GM23338 (cell line): ENCODE results near the gene TMC1.

Source experiments
- EZH2 ChIP-seq: fragments of 200-600 bp; sonication (generic); IDR thresholded peaks from one replicate; pipeline ENCODE4 v1.8.0; 2017; ENCODE audit warnings: antibody characterized with exemption, mild to moderate bottlenecking, low read depth; ENCODE audit not compliant: unreplicated experiment
- EZH2phosphoT487 ChIP-seq: fragments of 200-600 bp; sonication (generic); IDR thresholded peaks from one replicate; pipeline ENCODE4 v1.8.1; 2018; ENCODE audit warnings: antibody characterized with exemption; ENCODE audit not compliant: unreplicated experiment
- POLR2AphosphoS5 ChIP-seq: IDR thresholded peaks from 2 replicates; pipeline ENCODE4 v1.6.1; 2016; ENCODE audit warnings: antibody characterized with exemption, low read depth
- ZNF114 ChIP-seq: fragments of 250-450 bp; sonication (Bioruptor Pico); IDR thresholded peaks from 2 replicates; pipeline ENCODE4 v1.5.0; 2020; ENCODE audit warnings: mild to moderate bottlenecking, moderate library complexity
- TF ChIP-seq, protein P1 (sequence below), 2 experiments: fragments of 200-600 bp in 1 of 2; sonication (generic) in 1 of 2; conservative IDR thresholded peaks; 2 replicates each; pipeline versions ENCODE4 v1.5.1 to v1.6.1; 2016 to 2017; ENCODE audit warnings: antibody characterized with exemption in 2 of 2, low read depth in 2 of 2, mild to moderate bottlenecking in 2 of 2, moderate library complexity in 1 of 2
- TF ChIP-seq, protein P2 (sequence below): IDR thresholded peaks from one replicate; pipeline ENCODE4 v1.6.1; 2018; ENCODE audit warnings: antibody characterized with exemption; ENCODE audit not compliant: unreplicated experiment

DNA sequence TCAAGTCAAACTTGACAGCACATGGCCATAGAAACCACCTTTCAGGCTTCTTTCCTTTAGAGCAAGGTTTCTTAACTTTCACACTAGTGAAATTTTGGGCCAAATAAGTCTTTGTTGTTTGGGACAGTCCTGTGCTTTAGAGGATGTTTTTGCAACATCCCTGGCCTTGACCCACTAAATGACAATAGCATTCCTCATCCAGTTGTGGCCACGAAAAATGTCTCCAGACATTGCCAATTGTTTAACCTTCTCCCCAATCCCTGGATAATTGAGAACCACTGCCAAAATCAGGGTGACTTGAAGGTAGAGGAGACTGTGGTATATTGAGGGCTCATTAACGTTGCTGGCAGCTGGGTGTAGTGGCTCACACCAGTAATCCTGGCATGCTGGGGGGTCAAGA lies 359.4 kb downstream of the TMC1 start:
- TF ChIP-seq EZH2 (no peak), POLR2AphosphoS5 (no peak), EZH2phosphoT487 (no peak), ZNF114 (CRISPR knock-in tag) (no peak)
- TF ChIP-seq, protein P1, sequence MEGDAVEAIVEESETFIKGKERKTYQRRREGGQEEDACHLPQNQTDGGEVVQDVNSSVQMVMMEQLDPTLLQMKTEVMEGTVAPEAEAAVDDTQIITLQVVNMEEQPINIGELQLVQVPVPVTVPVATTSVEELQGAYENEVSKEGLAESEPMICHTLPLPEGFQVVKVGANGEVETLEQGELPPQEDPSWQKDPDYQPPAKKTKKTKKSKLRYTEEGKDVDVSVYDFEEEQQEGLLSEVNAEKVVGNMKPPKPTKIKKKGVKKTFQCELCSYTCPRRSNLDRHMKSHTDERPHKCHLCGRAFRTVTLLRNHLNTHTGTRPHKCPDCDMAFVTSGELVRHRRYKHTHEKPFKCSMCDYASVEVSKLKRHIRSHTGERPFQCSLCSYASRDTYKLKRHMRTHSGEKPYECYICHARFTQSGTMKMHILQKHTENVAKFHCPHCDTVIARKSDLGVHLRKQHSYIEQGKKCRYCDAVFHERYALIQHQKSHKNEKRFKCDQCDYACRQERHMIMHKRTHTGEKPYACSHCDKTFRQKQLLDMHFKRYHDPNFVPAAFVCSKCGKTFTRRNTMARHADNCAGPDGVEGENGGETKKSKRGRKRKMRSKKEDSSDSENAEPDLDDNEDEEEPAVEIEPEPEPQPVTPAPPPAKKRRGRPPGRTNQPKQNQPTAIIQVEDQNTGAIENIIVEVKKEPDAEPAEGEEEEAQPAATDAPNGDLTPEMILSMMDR (conservative IDR thresholded peaks at IDR 0.05; ENCODE audit: low read depth in 2 of 2) = no peak
- TF ChIP-seq, protein P2, sequence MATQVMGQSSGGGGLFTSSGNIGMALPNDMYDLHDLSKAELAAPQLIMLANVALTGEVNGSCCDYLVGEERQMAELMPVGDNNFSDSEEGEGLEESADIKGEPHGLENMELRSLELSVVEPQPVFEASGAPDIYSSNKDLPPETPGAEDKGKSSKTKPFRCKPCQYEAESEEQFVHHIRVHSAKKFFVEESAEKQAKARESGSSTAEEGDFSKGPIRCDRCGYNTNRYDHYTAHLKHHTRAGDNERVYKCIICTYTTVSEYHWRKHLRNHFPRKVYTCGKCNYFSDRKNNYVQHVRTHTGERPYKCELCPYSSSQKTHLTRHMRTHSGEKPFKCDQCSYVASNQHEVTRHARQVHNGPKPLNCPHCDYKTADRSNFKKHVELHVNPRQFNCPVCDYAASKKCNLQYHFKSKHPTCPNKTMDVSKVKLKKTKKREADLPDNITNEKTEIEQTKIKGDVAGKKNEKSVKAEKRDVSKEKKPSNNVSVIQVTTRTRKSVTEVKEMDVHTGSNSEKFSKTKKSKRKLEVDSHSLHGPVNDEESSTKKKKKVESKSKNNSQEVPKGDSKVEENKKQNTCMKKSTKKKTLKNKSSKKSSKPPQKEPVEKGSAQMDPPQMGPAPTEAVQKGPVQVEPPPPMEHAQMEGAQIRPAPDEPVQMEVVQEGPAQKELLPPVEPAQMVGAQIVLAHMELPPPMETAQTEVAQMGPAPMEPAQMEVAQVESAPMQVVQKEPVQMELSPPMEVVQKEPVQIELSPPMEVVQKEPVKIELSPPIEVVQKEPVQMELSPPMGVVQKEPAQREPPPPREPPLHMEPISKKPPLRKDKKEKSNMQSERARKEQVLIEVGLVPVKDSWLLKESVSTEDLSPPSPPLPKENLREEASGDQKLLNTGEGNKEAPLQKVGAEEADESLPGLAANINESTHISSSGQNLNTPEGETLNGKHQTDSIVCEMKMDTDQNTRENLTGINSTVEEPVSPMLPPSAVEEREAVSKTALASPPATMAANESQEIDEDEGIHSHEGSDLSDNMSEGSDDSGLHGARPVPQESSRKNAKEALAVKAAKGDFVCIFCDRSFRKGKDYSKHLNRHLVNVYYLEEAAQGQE = no peak
